Measurements from ENCODE around the gene TMPRSS4. TPM values are rescaled to one million over a fixed set of nuclear protein-coding genes. Genes with fewer than 3 reads are reported as not detected.
A peak's percentile ranks its signal among the peaks of the same experiment; 100 is the strongest.

Gene TMPRSS4
- total and polyA plus RNA-seq, 2 experiments from 2014 or later, result not detected

DNA sequence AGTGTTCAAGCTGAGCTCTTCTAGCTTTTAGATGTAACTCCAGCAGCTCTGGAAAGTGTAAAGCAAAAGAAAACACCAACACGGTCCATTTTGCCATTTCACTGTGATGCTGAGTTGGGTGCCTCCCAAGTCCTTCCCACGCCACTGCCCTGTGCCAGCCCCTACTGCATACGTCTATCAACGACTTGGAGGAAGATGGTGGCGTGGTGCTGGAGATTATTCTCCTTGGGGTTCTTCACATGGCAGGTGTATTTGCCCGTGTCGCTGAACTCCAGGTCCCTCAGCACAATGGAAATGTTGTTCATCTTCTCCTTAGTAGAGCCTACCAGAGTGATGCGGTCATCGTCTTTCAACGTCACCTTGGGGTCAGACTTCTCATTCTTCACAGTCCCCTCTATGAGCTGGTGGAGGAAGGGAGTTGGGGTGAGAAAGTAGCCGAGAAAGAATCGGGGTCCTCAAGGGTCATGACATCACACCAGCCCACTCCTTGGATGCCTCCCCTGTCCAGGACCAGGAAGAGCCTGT, 66.8 kb downstream of the TMPRSS4 start:
- 44 to 45% methylated on average over 12 of the region's 12 CpGs for WGBS, 2 experiments (ENCODE audit: low coverage in 1 of 2, low lambda C conversion rate in 2 of 2, missing lambda C conversion rate in 2 of 2)
- TF ChIP-seq EZH2phosphoT487 (IDR thresholded peaks at IDR 0.05; ENCODE audit: insufficient read depth, low read depth) (no peak), EZH2 (IDR thresholded peaks at IDR 0.05; ENCODE audit: insufficient read depth, poor library complexity, severe bottlenecking) (no peak)
- in situ Hi-C loops (cut with MboI), result no loop called here
- no peak overlapping the region for H3K27ac ChIP-seq
- H3K4me2 ChIP-seq (ENCODE audit: unreplicated experiment), result no peak overlapping the region
- no peaks in the 10 kb centered on the region for H3K79me2 ChIP-seq (ENCODE audit: insufficient read depth)
- H3K9me3 ChIP-seq (ENCODE audit: low read depth), result no peaks in the 10 kb centered on the region
- H3F3A ChIP-seq (ENCODE audit: insufficient read depth), result no peaks in the 10 kb centered on the region; the same call in 1 of the 2 replicates
- H2AFZ ChIP-seq, result no peak overlapping the region
- no peaks in the 10 kb centered on the region for H3K36me3 ChIP-seq (ENCODE audit: low read depth)
- no peaks in the 10 kb centered on the region for H3K9me2 ChIP-seq (ENCODE audit: insufficient read depth)
- H3K4me1 ChIP-seq (ENCODE audit: insufficient read depth), result no peaks in the 10 kb centered on the region
- H3K9ac ChIP-seq, result no peak overlapping the region
- no peak overlapping the region for H3K4me3 ChIP-seq
- no peaks in the 10 kb centered on the region for H4K20me1 ChIP-seq (ENCODE audit: insufficient read depth)
- no peak for DNase-seq
- peaks cover 48% of the 10 kb centered on the region for H3K27me3 ChIP-seq (replicated peaks; ENCODE audit: insufficient read depth)

- 19 to 21% methylated on average over 20 of the region's 20 CpGs for WGBS, 2 experiments (ENCODE audit: low coverage in 1 of 2, low lambda C conversion rate in 2 of 2, missing lambda C conversion rate in 2 of 2)
- TF ChIP-seq EZH2 (IDR thresholded peaks at IDR 0.05; ENCODE audit: insufficient read depth, poor library complexity, severe bottlenecking), result no peak
- TF ChIP-seq EZH2phosphoT487 (IDR thresholded peaks at IDR 0.05; ENCODE audit: insufficient read depth, low read depth), result no peak
- in situ Hi-C loops (cut with MboI), result no loop called here
- no peaks in the 10 kb centered on the region; the same call in 1 of the 2 replicates for H3F3A ChIP-seq (ENCODE audit: insufficient read depth)
- H3K4me3 ChIP-seq, result no peak overlapping the region
- H3K4me1 ChIP-seq (ENCODE audit: insufficient read depth), result no peaks in the 10 kb centered on the region
- no peak overlapping the region for H3K4me2 ChIP-seq (ENCODE audit: unreplicated experiment)
- no peaks in the 10 kb centered on the region for H3K9me3 ChIP-seq (ENCODE audit: low read depth)
- H3K36me3 ChIP-seq (ENCODE audit: low read depth), result no peaks in the 10 kb centered on the region
- no peak for DNase-seq
- H4K20me1 ChIP-seq (ENCODE audit: insufficient read depth), result no peaks in the 10 kb centered on the region
- H3K9ac ChIP-seq, result no peak overlapping the region
- H3K9me2 ChIP-seq (ENCODE audit: insufficient read depth), result no peaks in the 10 kb centered on the region
- no peaks in the 10 kb centered on the region for H3K79me2 ChIP-seq (ENCODE audit: insufficient read depth)
- H2AFZ ChIP-seq, result no peak overlapping the region
- peaks cover 42% of the 10 kb centered on the region for H3K27me3 ChIP-seq (replicated peaks; ENCODE audit: insufficient read depth)
- no peak overlapping the region for H3K27ac ChIP-seq
Observed at GRCh38 chr11:118144301-118145268, 67.7 kb downstream of the TMPRSS4 start.

DNA sequence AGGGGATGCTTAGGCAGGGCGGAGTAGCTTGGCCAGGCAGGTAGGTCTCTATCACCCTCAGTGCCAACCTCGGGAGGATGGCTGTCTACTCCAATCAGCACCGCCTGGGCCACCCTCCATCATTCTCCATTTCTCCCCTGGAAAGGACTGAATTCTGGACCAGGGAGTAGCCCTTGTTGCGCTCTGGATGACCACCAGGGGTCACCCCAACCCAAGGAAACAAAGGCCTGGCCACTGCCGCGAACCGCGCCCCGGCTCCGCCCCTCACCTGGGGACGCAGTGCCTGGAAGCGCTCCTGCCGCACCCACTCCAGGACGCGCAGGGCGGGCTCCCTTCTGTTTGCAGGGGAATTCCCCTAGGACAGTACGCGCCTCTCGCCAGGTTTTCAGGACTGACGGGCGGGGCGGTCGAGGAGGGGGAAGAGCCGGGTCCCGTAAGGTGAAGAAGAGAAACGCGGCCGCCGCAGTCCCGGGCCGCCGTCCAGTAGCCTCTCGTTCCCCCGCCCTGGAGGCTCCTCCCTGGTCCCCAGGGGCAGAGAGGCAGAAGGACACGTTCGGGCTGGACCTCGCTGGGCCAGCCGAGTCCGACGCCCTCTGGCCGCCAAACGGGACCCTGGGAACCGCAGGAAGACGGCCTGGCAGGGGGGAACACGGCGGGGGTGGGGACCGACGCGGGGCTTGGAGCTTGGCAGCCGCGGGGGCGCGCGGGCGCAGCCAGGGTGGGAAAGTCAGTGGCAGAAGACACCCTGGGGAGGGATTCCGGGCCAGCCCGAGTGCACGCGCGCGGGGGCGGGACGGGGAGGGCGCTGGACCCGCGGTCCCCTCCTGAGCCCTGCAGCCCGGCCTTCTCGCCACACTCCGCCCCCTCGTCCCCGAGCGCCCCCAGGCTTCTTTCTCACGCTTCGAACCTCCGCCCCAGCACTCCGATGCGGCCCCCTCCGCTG, 68.7 kb downstream of the TMPRSS4 start:
- Histone ChIP-seq H3K4me2 (ENCODE audit: unreplicated experiment) (peak overlapping the region; percentile 88), H3K9ac (no peak overlapping the region), H3K27me3 (replicated peaks; ENCODE audit: insufficient read depth) (peaks cover 43% of the 10 kb centered on the region), H3K27ac (no peak overlapping the region), H3K9me2 (ENCODE audit: insufficient read depth) (no peaks in the 10 kb centered on the region), H3K4me3 (peak overlapping the region; percentile 77), H4K20me1 (ENCODE audit: insufficient read depth) (no peaks in the 10 kb centered on the region), H3K4me1 (ENCODE audit: insufficient read depth) (no peaks in the 10 kb centered on the region), H3K36me3 (ENCODE audit: low read depth) (no peaks in the 10 kb centered on the region), H3K79me2 (ENCODE audit: insufficient read depth) (no peaks in the 10 kb centered on the region), H3F3A (ENCODE audit: insufficient read depth) (no peaks in the 10 kb centered on the region; the same call in 1 of the 2 replicates), H3K9me3 (ENCODE audit: low read depth) (no peaks in the 10 kb centered on the region), H2AFZ (peak overlapping the region; percentile 95)
- in situ Hi-C loops (cut with MboI), result no loop called here
- TF ChIP-seq EZH2 (IDR thresholded peaks at IDR 0.05; ENCODE audit: insufficient read depth, poor library complexity, severe bottlenecking) (no peak), EZH2phosphoT487 (IDR thresholded peaks at IDR 0.05; ENCODE audit: insufficient read depth, low read depth) (no peak)
- 2 to 4% methylated on average over 23 to 63 of the region's 78 CpGs for WGBS, 2 experiments (ENCODE audit: low coverage in 1 of 2, low lambda C conversion rate in 2 of 2, missing lambda C conversion rate in 2 of 2)
- peak; percentile 69 for DNase-seq

DNA sequence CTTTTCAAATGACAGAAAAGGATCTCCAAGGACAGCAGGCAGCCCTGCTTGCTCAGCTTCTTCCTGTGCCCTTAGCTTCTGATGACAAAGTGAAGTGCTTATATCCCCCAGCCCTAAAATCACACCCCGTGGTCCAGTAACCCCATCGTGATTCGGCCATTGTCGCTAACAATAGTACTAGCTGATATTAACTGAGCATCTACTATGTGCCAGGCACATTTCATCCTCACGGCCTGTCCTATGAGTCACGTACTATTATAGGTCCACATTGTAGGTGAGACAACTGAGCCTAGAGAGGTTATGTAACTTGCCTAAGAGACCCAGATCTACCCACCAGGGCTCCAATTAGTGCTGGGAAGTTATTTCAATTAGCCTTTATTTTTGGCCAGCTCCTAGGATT, 69.7 kb downstream of the TMPRSS4 start:
- no peaks in the 10 kb centered on the region for H3K9me2 ChIP-seq (ENCODE audit: insufficient read depth)
- peaks cover 50% of the 10 kb centered on the region for H3K27me3 ChIP-seq (replicated peaks; ENCODE audit: insufficient read depth)
- no peak overlapping the region for H3K9ac ChIP-seq
- TF ChIP-seq EZH2phosphoT487 (IDR thresholded peaks at IDR 0.05; ENCODE audit: insufficient read depth, low read depth), result no peak
- no peaks in the 10 kb centered on the region for H3K9me3 ChIP-seq (ENCODE audit: low read depth)
- no peak overlapping the region for H3K4me3 ChIP-seq
- in situ Hi-C loops (cut with MboI), result no loop called here
- H4K20me1 ChIP-seq (ENCODE audit: insufficient read depth), result no peaks in the 10 kb centered on the region
- no peak for DNase-seq
- H3K36me3 ChIP-seq (ENCODE audit: low read depth), result no peaks in the 10 kb centered on the region
- H3K4me2 ChIP-seq (ENCODE audit: unreplicated experiment), result no peak overlapping the region
- 89 to 96% methylated on average over 6 of the region's 6 CpGs for WGBS, 2 experiments (ENCODE audit: low coverage in 1 of 2, low lambda C conversion rate in 2 of 2, missing lambda C conversion rate in 2 of 2)
- H3K4me1 ChIP-seq (ENCODE audit: insufficient read depth), result no peaks in the 10 kb centered on the region
- no peak overlapping the region for H2AFZ ChIP-seq
- no peak overlapping the region for H3K27ac ChIP-seq
- no peaks in the 10 kb centered on the region for H3K79me2 ChIP-seq (ENCODE audit: insufficient read depth)
- H3F3A ChIP-seq (ENCODE audit: insufficient read depth), result no peaks in the 10 kb centered on the region; the same call in 1 of the 2 replicates
